ENCODE results near the gene CCDC117.

DNA sequence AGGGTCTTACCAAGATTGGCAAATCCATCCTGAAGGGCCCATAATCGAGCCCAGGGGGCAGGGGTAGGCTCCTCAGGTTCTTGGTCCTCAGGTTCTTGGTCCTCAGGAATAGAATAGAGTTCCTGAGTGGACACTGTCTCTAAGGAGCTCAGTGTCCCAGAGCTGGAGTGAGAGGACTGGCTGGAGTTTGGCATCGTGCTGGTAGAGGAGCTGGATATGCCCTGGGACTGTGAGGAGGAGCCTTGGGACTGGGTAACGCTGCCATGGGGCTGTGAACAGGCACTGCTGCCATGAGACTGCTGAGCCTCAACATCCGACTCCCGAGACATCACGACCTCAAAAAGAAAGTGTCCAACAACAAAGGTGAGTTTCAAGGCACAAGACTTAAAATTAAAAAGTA is 38.1 kb upstream of the CCDC117 start:
- TF ChIP-seq CTCF (IDR thresholded peaks at IDR 0.05) (no peak), POLR2AphosphoS5 (IDR thresholded peaks at IDR 0.05; ENCODE audit: low read depth, low read length) (no peak), SIN3A (IDR thresholded peaks at IDR 0.05; ENCODE audit: borderline replicate concordance, insufficient read depth, low read depth, low read length) (no peak), REST (IDR thresholded peaks at IDR 0.05; ENCODE audit: insufficient read depth in 1 of 2, low read depth in 2 of 2, low read length in 1 of 2) (no peak), TCF7L2 (IDR thresholded peaks at IDR 0.05; ENCODE audit: low read depth, low read length) (no peak)

Measured in Panc1 (cell line).